Measurements from ENCODE around the gene OR6C70.
"Not testable (repeated sequence)": the region's sequence is repeated elsewhere in the genome, so short reads cannot be mapped to it uniquely, and the experiment has no call there.

The OR6C70 gene

GRCh38 chr12:55470088-55470829 lies at the start of gene OR6C70:
OR6C70 (minus strand) TSS chr12:55470138; CDS start chr12:55470138, 0 bp downstream.
- DNase-seq: no peak

GRCh38 chr12:55516391-55516790 lies 46.5 kb upstream of the OR6C70 start:
- no peak for DNase-seq

- DNase-seq: no peak
Measured at GRCh38 chr12:55515696-55516095, 45.8 kb upstream of the OR6C70 start.

- no peak for DNase-seq
Measured at GRCh38 chr12:55501601-55502000, 31.7 kb upstream of the OR6C70 start.

- no peak for DNase-seq
Measured at GRCh38 chr12:55499810-55500252, 29.9 kb upstream of the OR6C70 start.

GRCh38 chr12:55499231-55499630 lies 29.3 kb upstream of the OR6C70 start:
- DNase-seq: no peak

GRCh38 chr12:55495490-55495889 lies 25.6 kb upstream of the OR6C70 start:
- DNase-seq: no peak

GRCh38 chr12:55492078-55492477 lies 22.1 kb upstream of the OR6C70 start, which contains the start of gene OR6C68:
OR6C68 (plus strand) TSS chr12:55492378; CDS start chr12:55492378, 0 bp downstream.
- no peak for DNase-seq

- not testable (repeated sequence) for DNase-seq
Measured at GRCh38 chr12:55484284-55484683, 14.3 kb upstream of the OR6C70 start.

- not testable (repeated sequence) for DNase-seq
Measured at GRCh38 chr12:55479136-55479535, 9.2 kb upstream of the OR6C70 start.

- DNase-seq: no peak
Measured at GRCh38 chr12:55472264-55472663, 2.3 kb upstream of the OR6C70 start.

GRCh38 chr12:55469291-55469690 lies 647 bp downstream of the OR6C70 start:
- no peak for DNase-seq

GRCh38 chr12:55467836-55468235 lies 2.1 kb downstream of the OR6C70 start:
- DNase-seq: no peak

GRCh38 chr12:55464926-55465325 lies 5.0 kb downstream of the OR6C70 start:
- DNase-seq: not testable (repeated sequence)

- no peak for DNase-seq
Measured at GRCh38 chr12:55448825-55449224, 21.1 kb downstream of the OR6C70 start.

- DNase-seq: no peak
Measured at GRCh38 chr12:55446326-55446725, 23.6 kb downstream of the OR6C70 start.

- DNase-seq: no peak
Measured at GRCh38 chr12:55445357-55445756, 24.6 kb downstream of the OR6C70 start.

- DNase-seq: no peak
Measured at GRCh38 chr12:55443776-55444175, 26.2 kb downstream of the OR6C70 start, which contains the start of gene OR6C2. OR6C2 (plus strand) TSS chr12:55444076; CDS start chr12:55452214, 8,138 bp downstream.

GRCh38 chr12:55441233-55441632 lies 28.7 kb downstream of the OR6C70 start:
- not testable (repeated sequence) for DNase-seq

- DNase-seq: no peak
Measured at GRCh38 chr12:55428331-55429243, 41.4 kb downstream of the OR6C70 start.

GRCh38 chr12:55425954-55426353 lies 44.0 kb downstream of the OR6C70 start, which contains the start of gene OR6C76:
OR6C76 (plus strand) TSS chr12:55426254; CDS start chr12:55426254, 0 bp downstream.
- no peak for DNase-seq

GRCh38 chr12:55420307-55420962 lies 49.5 kb downstream of the OR6C70 start:
- DNase-seq: no peak
